Measurements from ENCODE around the gene SIGLEC6.

GRCh38 chr19:51544038-51544437 is 12.6 kb upstream of the SIGLEC6 start:
- TF ChIP-seq CTCF (IDR thresholded peaks at IDR 0.05) (no peak), ZFX (IDR thresholded peaks at IDR 0.05; ENCODE audit: borderline replicate concordance) (no peak)
